Measurements from ENCODE around the gene EME2. TPM values are rescaled to one million over a fixed set of nuclear protein-coding genes. Genes with fewer than 3 reads are reported as not detected.

Gene EME2
- total RNA-seq, 2 experiments from 2014 or later = 23.5 to 24.7 TPM

DNA sequence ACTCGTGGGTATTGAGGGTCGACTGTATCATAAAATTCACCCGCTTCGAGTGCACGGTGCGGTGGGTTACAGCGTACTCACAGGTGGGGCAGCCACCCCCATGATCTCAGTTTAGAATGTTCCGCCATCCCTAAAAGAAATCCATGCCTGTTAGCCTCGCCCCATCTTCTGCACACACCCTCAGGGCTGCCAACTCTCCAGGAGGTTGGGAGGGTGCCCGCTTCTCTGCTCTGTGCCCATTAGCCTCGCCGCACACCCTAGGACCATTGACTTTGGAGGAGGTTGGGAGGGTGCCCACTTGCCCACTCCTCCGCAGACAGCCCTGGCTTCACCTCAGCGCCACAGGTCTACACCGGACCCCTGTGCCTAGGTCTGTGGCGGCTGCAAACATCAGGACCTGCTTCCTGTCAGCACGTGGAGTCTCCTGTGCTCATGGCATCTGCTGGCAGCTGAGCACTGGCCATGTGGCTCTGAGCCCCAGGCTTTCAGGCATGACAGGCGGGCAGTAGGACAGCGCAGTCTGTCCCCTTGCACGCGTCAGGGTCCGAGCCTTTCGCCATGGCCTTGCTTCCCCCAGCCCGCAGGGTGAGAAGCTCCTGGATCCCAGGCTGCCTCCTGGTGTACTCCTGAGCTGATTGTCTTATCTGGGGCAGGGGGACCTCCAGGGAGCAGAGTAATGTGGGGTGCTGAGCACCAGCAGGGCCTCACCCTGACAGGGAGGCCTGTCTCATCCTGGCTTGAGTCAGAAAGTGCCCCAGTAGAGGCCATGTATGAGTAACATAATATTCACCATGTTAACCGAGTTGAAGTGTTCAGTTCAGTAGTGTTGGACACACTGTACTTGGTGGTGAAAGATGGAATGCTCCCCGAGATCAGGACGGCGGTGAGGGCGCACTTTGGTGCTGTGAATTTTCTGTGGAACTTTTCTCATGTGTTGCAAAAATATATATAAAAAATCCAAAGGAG is 23.2 kb upstream of the EME2 start:
- ChIA-PET CTCF (no interaction called here), POLR2A (no interaction called here)
- peaks cover 17% of the 10 kb centered on the region for H3K36me3 Mint-ChIP-seq (ENCODE audit: low read depth)
- DNase-seq = no peak
- H3K27me3 Mint-ChIP-seq = no peaks in the 10 kb centered on the region
- H3K27ac Mint-ChIP-seq = no peak overlapping the region
- no peaks in the 10 kb centered on the region for H3K4me1 Mint-ChIP-seq
- no peak overlapping the region for H3K4me3 Mint-ChIP-seq
- H3K9me3 Mint-ChIP-seq = no peaks in the 10 kb centered on the region

GRCh38 chr16:1751946-1752345 is 20.7 kb upstream of the EME2 start:
- no peak for DNase-seq
- CTCF ChIA-PET = no interaction called here
- H3K9me3 Mint-ChIP-seq = no peaks in the 10 kb centered on the region

GRCh38 chr16:1752853-1753252 is 19.8 kb upstream of the EME2 start:
- H3K4me1 Mint-ChIP-seq = peaks cover 19% of the 10 kb centered on the region
- no peak overlapping the region for H3K4me3 Mint-ChIP-seq
- DNase-seq = no peak
- CTCF ChIA-PET = no interaction called here
- POLR2A ChIA-PET = no interaction called here
- H3K9me3 Mint-ChIP-seq = no peaks in the 10 kb centered on the region
- H3K27ac Mint-ChIP-seq = no peak overlapping the region
- peaks cover 20% of the 10 kb centered on the region for H3K36me3 Mint-ChIP-seq (ENCODE audit: low read depth)
- no peaks in the 10 kb centered on the region for H3K27me3 Mint-ChIP-seq

More at GRCh38 chr16:1751946-1752345, 20.7 kb upstream of the EME2 start:
- POLR2A ChIA-PET = no interaction called here
- no peaks in the 10 kb centered on the region for H3K27me3 Mint-ChIP-seq
- no peak overlapping the region for H3K27ac Mint-ChIP-seq
- peaks cover 10% of the 10 kb centered on the region for H3K4me1 Mint-ChIP-seq
- no peak overlapping the region for H3K4me3 Mint-ChIP-seq
- peaks cover 20% of the 10 kb centered on the region for H3K36me3 Mint-ChIP-seq (ENCODE audit: low read depth)

- Mint-ChIP-seq H3K27ac (no peak overlapping the region), H3K36me3 (ENCODE audit: low read depth) (peaks cover 15% of the 10 kb centered on the region), H3K27me3 (no peaks in the 10 kb centered on the region), H3K9me3 (no peaks in the 10 kb centered on the region), H3K4me3 (no peak overlapping the region), H3K4me1 (peaks cover 24% of the 10 kb centered on the region)
- no peak for DNase-seq
- ChIA-PET POLR2A (no interaction called here), CTCF (no interaction called here)
These were observed 18.4 kb upstream of the EME2 start for GRCh38 chr16:1754204-1754603.

GRCh38 chr16:1757714-1758461 is 14.7 kb upstream of the EME2 start:
- Mint-ChIP-seq H3K4me1 (peaks cover 24% of the 10 kb centered on the region), H3K36me3 (ENCODE audit: low read depth) (peaks cover 12% of the 10 kb centered on the region), H3K9me3 (no peaks in the 10 kb centered on the region), H3K4me3 (no peak overlapping the region), H3K27ac (peak overlapping the region; percentile 83), H3K27me3 (no peaks in the 10 kb centered on the region)
- ChIA-PET CTCF (no interaction called here), POLR2A (no interaction called here)
- DNase-seq = no peak

- H3K27ac Mint-ChIP-seq = peak overlapping the region; percentile 26
- ChIA-PET CTCF (no interaction called here), POLR2A (no interaction called here)
- H3K4me1 Mint-ChIP-seq = peaks cover 24% of the 10 kb centered on the region
- H3K27me3 Mint-ChIP-seq = no peaks in the 10 kb centered on the region
- DNase-seq = no peak
- H3K4me3 Mint-ChIP-seq = no peak overlapping the region
- peaks cover 10% of the 10 kb centered on the region for H3K36me3 Mint-ChIP-seq (ENCODE audit: low read depth)
- H3K9me3 Mint-ChIP-seq = no peaks in the 10 kb centered on the region
These were observed 13.7 kb upstream of the EME2 start for GRCh38 chr16:1758923-1759322.

DNA sequence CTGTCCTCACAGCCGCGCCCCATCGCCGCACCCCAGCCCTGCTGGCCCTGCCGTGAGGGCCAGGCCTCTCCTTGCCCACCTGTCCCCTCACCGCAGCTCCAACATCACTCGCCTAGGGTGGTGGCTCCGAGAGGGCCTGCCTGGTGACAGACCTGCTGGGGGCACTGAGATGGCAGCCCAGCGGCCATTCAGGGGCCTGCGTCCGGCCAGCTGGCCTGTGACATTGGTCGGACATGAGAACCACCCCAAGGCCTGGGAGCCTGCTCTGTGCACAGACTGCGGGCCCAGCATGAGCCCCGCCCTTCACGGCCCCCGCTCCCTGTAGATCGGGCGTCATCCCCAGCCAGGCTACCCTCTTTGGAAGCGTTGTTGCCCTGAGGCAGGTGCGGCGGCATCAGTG is 13.1 kb upstream of the EME2 start:
- DNase-seq = no peak
- H3K36me3 Mint-ChIP-seq (ENCODE audit: low read depth) = peaks cover 10% of the 10 kb centered on the region
- POLR2A ChIA-PET = interaction anchor here (1.3 kb wide), 1 partner anchor 13 kb away, joined by 10 read pairs; the partner anchor contains the start of genes EME2, MRPS34 and NME3
- no peaks in the 10 kb centered on the region for H3K27me3 Mint-ChIP-seq
- no peak overlapping the region for H3K27ac Mint-ChIP-seq
- H3K4me3 Mint-ChIP-seq = no peak overlapping the region
- H3K9me3 Mint-ChIP-seq = no peaks in the 10 kb centered on the region
- CTCF ChIA-PET = no interaction called here
- H3K4me1 Mint-ChIP-seq = peaks cover 24% of the 10 kb centered on the region

GRCh38 chr16:1760911-1761310 is 11.7 kb upstream of the EME2 start:
- ChIA-PET CTCF (no interaction called here), POLR2A (interaction anchor here (1.3 kb wide), 1 partner anchor 12 kb away, joined by 10 read pairs; the partner anchor contains the start of genes EME2, MRPS34 and NME3)
- Mint-ChIP-seq H3K27ac (no peak overlapping the region), H3K36me3 (ENCODE audit: low read depth) (peaks cover 7% of the 10 kb centered on the region), H3K9me3 (no peaks in the 10 kb centered on the region), H3K27me3 (no peaks in the 10 kb centered on the region), H3K4me1 (peaks cover 20% of the 10 kb centered on the region), H3K4me3 (no peak overlapping the region)
- DNase-seq = no peak

DNA sequence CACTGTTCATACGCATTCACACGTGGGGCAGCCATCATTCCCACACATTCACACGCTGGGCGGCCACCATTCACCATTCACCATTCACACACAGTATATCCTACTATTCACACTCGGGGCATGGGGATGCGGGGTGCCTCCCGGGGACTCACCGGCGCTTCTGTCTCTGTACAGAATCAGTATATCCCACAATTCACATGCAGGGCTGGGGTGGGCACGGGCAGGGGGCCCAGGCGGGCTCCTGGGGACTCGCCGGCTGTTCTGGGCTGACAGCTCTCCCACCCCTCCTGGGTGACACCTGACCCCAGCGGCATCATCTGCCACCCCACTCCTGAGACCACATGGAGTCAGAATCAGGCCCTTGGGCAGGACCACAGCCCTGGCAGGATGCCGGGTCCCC is 10.9 kb upstream of the EME2 start:
- CTCF ChIA-PET = no interaction called here
- POLR2A ChIA-PET = no interaction called here
- H3K4me1 Mint-ChIP-seq = peaks cover 17% of the 10 kb centered on the region
- H3K36me3 Mint-ChIP-seq (ENCODE audit: low read depth) = peaks cover 7% of the 10 kb centered on the region
- no peaks in the 10 kb centered on the region for H3K27me3 Mint-ChIP-seq
- H3K9me3 Mint-ChIP-seq = no peaks in the 10 kb centered on the region
- H3K4me3 Mint-ChIP-seq = no peak overlapping the region
- H3K27ac Mint-ChIP-seq = no peak overlapping the region
- DNase-seq = no peak

DNA sequence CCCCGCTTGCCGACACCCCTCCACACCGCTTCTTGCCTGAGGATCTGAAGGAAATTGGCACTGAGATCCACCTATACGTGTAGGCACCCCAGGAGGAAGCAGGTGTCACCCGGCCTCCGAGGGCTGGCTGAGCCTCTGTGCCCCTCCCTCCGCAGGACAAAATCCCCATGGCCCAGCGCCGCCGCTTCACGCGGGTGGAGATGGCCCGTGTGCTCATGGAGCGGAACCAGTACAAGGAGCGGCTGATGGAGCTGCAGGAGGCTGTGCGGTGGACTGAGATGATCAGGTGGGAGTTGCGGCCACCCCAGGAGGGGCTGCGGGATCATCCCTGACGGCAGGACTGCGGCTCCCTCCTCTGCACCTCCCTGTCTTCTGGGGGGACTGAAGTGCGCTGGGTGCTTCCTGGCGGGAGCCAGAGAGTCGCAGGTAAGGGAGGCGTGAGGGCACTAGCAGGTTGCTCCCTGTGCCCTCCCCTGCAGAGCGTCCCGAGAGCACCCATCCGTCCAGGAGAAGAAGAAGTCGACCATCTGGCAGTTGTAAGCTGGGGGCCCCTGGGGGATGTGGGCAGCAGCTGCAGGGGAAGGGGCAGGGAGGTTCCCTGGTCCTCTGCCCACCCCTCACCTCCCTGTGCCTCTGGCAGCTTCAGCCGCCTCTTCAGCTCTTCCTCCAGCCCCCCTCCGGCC is 10.3 kb upstream of the EME2 start:
- H3K4me1 Mint-ChIP-seq = peaks cover 11% of the 10 kb centered on the region
- H3K4me3 Mint-ChIP-seq = no peak overlapping the region
- peaks cover 10% of the 10 kb centered on the region for H3K36me3 Mint-ChIP-seq (ENCODE audit: low read depth)
- no peak overlapping the region for H3K27ac Mint-ChIP-seq
- no peaks in the 10 kb centered on the region for H3K27me3 Mint-ChIP-seq
- no peak for DNase-seq
- H3K9me3 Mint-ChIP-seq = no peaks in the 10 kb centered on the region
- ChIA-PET CTCF (no interaction called here), POLR2A (no interaction called here)

DNA sequence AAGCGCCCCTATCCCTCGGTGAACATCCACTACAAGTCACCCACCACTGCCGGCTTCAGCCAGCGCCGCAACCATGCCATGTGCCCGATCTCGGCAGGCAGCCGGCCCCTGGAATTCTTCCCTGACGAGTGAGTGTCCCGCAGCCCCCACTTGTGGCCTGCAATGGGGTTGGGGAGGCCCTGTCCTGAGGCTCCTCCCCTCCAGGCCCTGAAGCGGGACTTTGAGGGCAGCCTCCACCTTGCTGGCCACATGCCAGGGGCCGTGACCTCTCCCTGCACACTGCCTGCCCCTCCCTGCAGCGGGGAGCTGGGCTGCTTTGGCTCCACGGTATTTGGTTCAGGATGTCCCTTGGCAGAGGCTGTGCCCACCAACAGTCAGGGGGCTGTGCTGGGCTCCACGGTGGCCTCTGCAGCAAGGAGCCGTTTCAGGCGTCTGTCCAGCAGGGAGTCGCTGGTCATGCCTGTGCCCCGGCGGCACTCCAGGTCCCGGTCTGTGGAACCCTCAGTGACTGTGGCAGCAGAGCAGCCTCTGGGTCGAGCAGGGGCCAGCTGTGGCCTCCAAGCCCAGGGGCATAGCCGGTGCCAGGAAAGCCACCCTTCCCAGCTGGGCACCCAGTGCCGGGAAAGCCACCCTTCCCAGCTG is 9.6 kb upstream of the EME2 start:
- CTCF ChIA-PET = no interaction called here
- POLR2A ChIA-PET = no interaction called here
- Mint-ChIP-seq H3K27me3 (no peaks in the 10 kb centered on the region), H3K36me3 (ENCODE audit: low read depth) (peaks cover 12% of the 10 kb centered on the region), H3K4me1 (peaks cover 4% of the 10 kb centered on the region), H3K9me3 (no peaks in the 10 kb centered on the region), H3K4me3 (no peak overlapping the region), H3K27ac (no peak overlapping the region)
- no peak for DNase-seq

- no peak for DNase-seq
- Mint-ChIP-seq H3K27me3 (no peaks in the 10 kb centered on the region), H3K9me3 (no peaks in the 10 kb centered on the region), H3K36me3 (ENCODE audit: low read depth) (peaks cover 14% of the 10 kb centered on the region), H3K27ac (no peak overlapping the region), H3K4me3 (no peak overlapping the region), H3K4me1 (peaks cover under 1% of the 10 kb centered on the region)
- CTCF ChIA-PET = no interaction called here
- POLR2A ChIA-PET = interaction anchor here (1.6 kb wide), 1 partner anchor 10 kb away, joined by 5 read pairs; no protein-coding TSS in a partner anchor
These were observed 8.8 kb upstream of the EME2 start for GRCh38 chr16:1763521-1764511.
